ENCODE results near the gene FBXW8.

DNA sequence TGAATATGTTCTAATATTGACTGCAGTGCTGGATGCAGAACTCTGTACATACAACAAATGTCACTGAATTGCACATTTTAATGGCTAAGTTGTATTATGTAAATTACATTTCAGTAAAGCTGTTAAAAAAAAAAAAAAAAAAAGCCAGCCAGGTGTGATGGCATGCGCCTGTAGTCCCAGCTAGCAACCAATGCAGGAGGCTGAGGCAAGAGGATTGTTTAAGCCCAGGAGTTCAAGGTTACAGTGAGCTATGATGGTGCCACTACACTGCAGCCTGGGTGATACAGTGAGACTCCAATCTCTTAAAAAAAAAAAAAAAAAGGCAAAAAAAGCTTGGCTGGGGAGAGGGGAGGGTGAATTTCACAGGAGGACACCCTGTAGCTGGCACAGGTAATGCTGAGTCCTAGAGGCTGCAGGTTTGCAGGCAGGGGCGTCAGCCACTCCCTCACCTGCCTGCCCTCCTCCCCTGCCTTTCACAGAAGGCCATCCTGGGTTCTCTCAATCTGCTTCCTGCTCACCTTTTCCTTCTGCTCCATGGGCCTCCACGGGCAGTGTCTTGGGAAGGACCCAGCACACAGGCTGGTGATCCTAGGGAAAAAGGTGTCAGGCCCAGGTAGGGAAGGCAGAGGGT, 147.8 kb downstream of the FBXW8 start:
- TF ChIP-seq CTCF (conservative IDR thresholded peaks at IDR 0.05; ENCODE audit: low read depth, low read length) (no peak), EZH2 (IDR thresholded peaks at IDR 0.05; ENCODE audit: low read length, unreplicated experiment) (no peak)
